Measurements from ENCODE around the gene TCF4. TPM values are rescaled to one million over a fixed set of nuclear protein-coding genes. Genes with fewer than 3 reads are reported as not detected.

The TCF4 gene
- total RNA-seq, 1 donor from 2014 or later = 56.8 TPM

GRCh38 chr18:55360061-55360460, 227.9 kb downstream of the TCF4 start:
- Mint-ChIP-seq H3K27ac (no peak overlapping the region), H3K4me3 (ENCODE audit: low read depth) (no peak overlapping the region), H3K4me1 (ENCODE audit: low read depth) (no peaks in the 10 kb centered on the region), H3K9me3 (ENCODE audit: low read depth) (peaks cover 3% of the 10 kb centered on the region), H3K27me3 (no peaks in the 10 kb centered on the region), H3K36me3 (ENCODE audit: insufficient read depth) (no peaks in the 10 kb centered on the region)
- no peak for DNase-seq (ENCODE audit: low spot score, unreplicated experiment)
- TF ChIP-seq CTCF (IDR thresholded peaks at IDR 0.05; ENCODE audit: unreplicated experiment) = no peak

- no peaks in the 10 kb centered on the region for H3K36me3 Mint-ChIP-seq (ENCODE audit: insufficient read depth)
- peaks cover 3% of the 10 kb centered on the region for H3K9me3 Mint-ChIP-seq (ENCODE audit: low read depth)
- TF ChIP-seq CTCF (IDR thresholded peaks at IDR 0.05; ENCODE audit: unreplicated experiment) = no peak
- H3K4me3 Mint-ChIP-seq (ENCODE audit: low read depth) = no peak overlapping the region
- DNase-seq (ENCODE audit: low spot score, unreplicated experiment) = no peak
- no peaks in the 10 kb centered on the region for H3K27me3 Mint-ChIP-seq
- no peak overlapping the region for H3K27ac Mint-ChIP-seq
- H3K4me1 Mint-ChIP-seq (ENCODE audit: low read depth) = peaks cover 16% of the 10 kb centered on the region
Measured at GRCh38 chr18:55356815-55357214, 231.2 kb downstream of the TCF4 start.

- Mint-ChIP-seq H3K27me3 (no peaks in the 10 kb centered on the region), H3K4me1 (ENCODE audit: low read depth) (peaks cover 30% of the 10 kb centered on the region)
Measured at GRCh38 chr18:55355223-55355622, 232.8 kb downstream of the TCF4 start.

GRCh38 chr18:55354795-55355194, 233.2 kb downstream of the TCF4 start:
- no peaks in the 10 kb centered on the region for H3K27me3 Mint-ChIP-seq
- no peaks in the 10 kb centered on the region for H3K9me3 Mint-ChIP-seq (ENCODE audit: low read depth)
- H3K4me1 Mint-ChIP-seq (ENCODE audit: low read depth) = peaks cover 34% of the 10 kb centered on the region
- H3K27ac Mint-ChIP-seq = no peak overlapping the region
- no peak for DNase-seq (ENCODE audit: low spot score, unreplicated experiment)
- no peak overlapping the region for H3K4me3 Mint-ChIP-seq (ENCODE audit: low read depth)
- H3K36me3 Mint-ChIP-seq (ENCODE audit: insufficient read depth) = peaks cover 1% of the 10 kb centered on the region
- no peak for TF ChIP-seq CTCF (IDR thresholded peaks at IDR 0.05; ENCODE audit: unreplicated experiment)

More at GRCh38 chr18:55355223-55355622, 232.8 kb downstream of the TCF4 start:
- no peak for TF ChIP-seq CTCF (IDR thresholded peaks at IDR 0.05; ENCODE audit: unreplicated experiment)
- Mint-ChIP-seq H3K9me3 (ENCODE audit: low read depth) (no peaks in the 10 kb centered on the region), H3K4me3 (ENCODE audit: low read depth) (no peak overlapping the region), H3K27ac (no peak overlapping the region), H3K36me3 (ENCODE audit: insufficient read depth) (no peaks in the 10 kb centered on the region)
- DNase-seq (ENCODE audit: low spot score, unreplicated experiment) = no peak

- no peak overlapping the region for H3K4me3 Mint-ChIP-seq (ENCODE audit: low read depth)
- TF ChIP-seq CTCF (IDR thresholded peaks at IDR 0.05; ENCODE audit: unreplicated experiment) = no peak
- H3K27ac Mint-ChIP-seq = no peak overlapping the region
- DNase-seq (ENCODE audit: low spot score, unreplicated experiment) = no peak
- no peaks in the 10 kb centered on the region for H3K27me3 Mint-ChIP-seq
- H3K9me3 Mint-ChIP-seq (ENCODE audit: low read depth) = no peaks in the 10 kb centered on the region
- H3K36me3 Mint-ChIP-seq (ENCODE audit: insufficient read depth) = peaks cover 1% of the 10 kb centered on the region
- H3K4me1 Mint-ChIP-seq (ENCODE audit: low read depth) = peaks cover 35% of the 10 kb centered on the region
Measured at GRCh38 chr18:55353806-55354205, 234.2 kb downstream of the TCF4 start.
